ENCODE measurements around the gene CFAP90.

CFAP90 gene

GRCh38 chr5:7867260-7867659 lies 16.3 kb upstream of the CFAP90 start:
- DNase-seq = no peak

DNA sequence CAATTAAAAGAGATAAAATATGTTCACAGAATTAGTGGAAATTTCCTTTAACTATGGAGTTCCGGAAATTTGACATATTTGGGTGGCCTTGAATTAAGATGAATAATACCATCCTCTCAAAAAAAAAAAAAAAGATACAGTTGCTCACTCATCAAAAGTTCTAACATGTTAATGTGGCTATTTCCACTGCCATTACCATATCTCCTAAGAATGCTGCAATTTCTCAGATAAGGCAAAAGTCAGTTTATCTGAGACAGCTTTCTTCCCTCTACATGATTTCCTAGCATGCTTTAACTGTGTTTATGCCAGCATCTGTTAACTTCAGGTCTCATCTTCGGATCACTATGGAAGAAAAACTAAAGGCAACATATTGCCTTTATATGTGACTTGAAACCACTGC lies 15.3 kb upstream of the CFAP90 start:
- no peak for DNase-seq

DNA sequence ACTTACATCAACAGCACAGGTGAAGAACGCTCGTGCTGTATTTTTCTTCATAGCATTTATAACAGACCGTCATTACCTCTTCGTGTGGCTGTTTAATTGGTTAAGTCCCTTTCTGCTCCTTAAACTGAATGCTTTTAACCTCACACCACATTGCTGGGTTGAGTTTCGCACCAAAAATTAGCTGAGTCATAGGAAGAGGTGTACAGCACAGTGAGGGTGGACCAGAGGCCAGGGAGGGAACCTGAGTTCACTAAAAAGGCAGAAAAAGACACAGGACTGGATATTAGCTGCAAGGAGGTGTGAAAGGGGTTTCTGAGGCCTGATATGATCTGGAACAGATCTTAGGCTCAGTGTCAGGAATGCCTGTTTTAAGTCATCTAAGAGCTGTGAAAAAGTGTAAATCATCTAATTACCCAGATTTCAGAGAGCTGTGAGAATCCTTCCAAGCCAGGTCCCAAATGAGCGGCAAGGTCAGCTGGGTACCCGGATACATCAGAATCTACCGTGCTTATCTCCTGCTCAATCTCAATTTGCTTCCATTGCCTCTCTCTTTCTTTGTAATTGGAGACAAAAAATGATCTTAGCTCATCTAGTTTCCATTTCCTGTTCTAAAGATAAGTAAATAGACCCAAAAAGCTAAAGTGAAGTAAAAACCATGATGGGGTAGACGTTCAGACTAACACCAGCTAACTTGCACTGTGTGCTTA lies 7.1 kb upstream of the CFAP90 start:
- DNase-seq = no peak

GRCh38 chr5:7857361-7857760 lies 6.4 kb upstream of the CFAP90 start:
- no peak for DNase-seq

- no peak for DNase-seq
Measured at GRCh38 chr5:7856855-7857254, 5.9 kb upstream of the CFAP90 start.

- no peak for DNase-seq
Measured at GRCh38 chr5:7855611-7856010, 4.7 kb upstream of the CFAP90 start.

GRCh38 chr5:7852988-7853387 lies 2.1 kb upstream of the CFAP90 start:
- DNase-seq = no peak

- no peak for DNase-seq
Measured at GRCh38 chr5:7852542-7852941, 1.6 kb upstream of the CFAP90 start.

- DNase-seq = no peak
Measured at GRCh38 chr5:7851617-7852289, 820 bp upstream of the CFAP90 start.

- no peak for DNase-seq
Measured at GRCh38 chr5:7851240-7851592, 283 bp upstream of the CFAP90 start.

GRCh38 chr5:7849681-7850394 lies 1.1 kb downstream of the CFAP90 start:
- DNase-seq = no peak

DNA sequence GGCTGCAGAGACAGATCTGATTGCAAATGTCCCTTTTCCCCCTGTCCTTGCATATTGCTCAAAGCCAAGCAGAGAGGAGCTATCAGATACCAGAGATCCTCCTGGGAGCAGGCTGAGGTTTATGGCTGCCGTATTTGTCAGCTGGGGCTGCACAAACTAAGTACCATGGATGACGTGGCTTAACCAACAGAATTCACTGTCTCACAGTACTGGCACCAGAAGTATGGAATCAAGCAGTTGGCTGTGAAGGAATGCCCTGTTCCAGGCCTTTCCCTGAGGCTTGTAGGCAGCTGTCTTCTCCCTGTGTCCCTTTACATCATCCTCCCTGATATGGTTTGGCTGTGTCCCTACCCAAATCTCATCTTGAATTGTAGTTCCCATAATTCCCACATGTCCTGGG lies 2.6 kb downstream of the CFAP90 start:
- no peak for DNase-seq

- no peak for DNase-seq
Measured at GRCh38 chr5:7846327-7846726, 4.6 kb downstream of the CFAP90 start.

DNA sequence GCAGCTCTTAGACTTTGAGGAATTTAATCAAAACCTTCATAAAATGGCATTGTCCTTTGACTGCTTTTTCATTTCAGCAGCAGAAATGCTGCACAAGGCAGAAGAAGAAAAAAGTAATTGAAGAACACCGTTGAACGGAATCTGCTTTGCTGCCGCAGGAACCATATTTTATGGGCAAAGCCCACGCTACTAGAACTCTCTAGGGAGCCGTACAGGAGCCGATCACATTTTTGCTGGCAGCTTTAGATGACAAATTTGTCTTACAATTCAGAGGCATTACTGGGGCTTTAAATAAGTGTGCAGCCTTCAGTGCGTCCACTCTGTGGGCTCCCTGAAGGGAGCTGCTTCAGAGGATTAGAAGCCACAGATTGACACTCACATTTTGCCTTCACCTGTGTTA lies 5.4 kb downstream of the CFAP90 start:
- DNase-seq = no peak

DNA sequence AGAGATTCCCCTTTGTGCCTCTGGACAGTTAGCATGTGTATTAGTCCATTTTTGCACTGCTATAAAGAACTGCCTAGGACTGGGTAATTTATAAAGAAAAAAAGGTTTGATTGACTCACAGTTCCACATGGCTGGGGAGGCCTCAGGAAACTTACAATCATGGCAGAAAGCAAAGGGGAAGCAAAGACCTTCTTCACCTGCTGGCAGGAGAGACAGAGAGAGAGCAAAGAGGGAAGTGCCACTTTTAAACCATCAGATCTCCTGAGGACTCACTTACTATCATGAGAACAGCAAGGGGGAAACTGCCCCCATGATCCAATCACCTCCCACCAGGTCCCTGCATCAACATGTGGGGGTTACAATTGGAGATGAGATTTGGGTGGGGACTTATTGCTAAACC lies 6.0 kb downstream of the CFAP90 start:
- DNase-seq = no peak

DNA sequence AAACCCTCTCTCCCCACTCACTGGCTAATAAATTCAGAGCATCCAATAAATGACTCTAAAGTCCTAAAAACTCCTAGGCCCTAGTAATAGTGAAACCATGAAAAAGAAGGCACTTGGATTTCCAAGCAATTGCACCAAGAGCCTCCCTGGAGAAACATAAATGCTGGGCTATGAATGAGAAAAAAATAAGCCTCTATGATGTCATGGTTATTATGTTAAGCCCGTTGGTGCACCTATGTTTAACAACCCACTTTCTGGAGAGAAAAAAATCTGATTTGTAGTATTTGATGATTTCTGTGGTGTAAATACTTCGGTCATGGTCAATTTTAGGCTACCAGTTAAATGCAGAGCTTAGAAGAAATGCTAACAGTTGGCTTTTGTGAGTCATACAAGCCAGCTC lies 8.4 kb downstream of the CFAP90 start:
- DNase-seq = no peak

GRCh38 chr5:7837403-7837802 lies 13.5 kb downstream of the CFAP90 start:
- DNase-seq = no peak

DNA sequence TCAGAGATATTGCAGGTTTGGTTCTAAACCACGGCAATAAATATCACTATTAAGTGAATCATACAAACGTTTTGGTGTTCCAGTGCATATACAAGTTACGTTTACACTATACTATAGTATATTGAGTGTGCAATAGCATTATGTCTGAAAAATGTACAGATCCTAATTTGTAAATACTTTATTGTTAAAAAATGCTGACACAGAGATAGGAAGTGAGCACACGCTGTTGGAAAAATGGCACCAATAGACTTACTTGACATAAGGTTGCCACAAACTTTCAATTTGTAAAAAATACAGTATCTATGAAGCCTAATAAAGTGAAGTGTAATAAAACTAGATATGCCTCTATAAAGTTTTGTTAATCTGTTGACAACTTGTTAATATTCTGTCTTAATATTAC lies 16.0 kb downstream of the CFAP90 start:
- DNase-seq = no peak

GRCh38 chr5:7828269-7828668 lies 22.7 kb downstream of the CFAP90 start:
- DNase-seq = no peak

DNA sequence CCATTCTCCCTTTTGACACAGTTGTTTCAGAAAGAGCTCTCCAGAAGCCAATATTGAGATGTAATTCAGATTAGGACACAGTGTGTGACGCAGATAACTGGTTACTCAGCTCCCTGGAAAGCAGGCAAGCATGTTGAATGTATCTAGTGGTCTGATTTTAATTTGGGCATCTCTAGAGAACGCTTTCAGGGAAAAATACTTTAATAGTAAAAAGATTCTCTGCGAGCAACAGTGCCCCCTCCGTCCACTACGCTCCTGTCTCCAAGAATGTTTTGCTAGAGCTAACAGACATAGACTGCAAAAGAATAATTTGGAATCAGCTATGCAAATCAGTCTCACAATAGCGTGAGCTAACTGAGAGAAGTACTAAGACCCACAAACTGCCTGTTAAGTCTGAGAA lies 23.3 kb downstream of the CFAP90 start:
- no peak for DNase-seq

GRCh38 chr5:7825630-7826029 lies 25.3 kb downstream of the CFAP90 start:
- no peak for DNase-seq

- no peak for DNase-seq
Measured at GRCh38 chr5:7824995-7825394, 25.9 kb downstream of the CFAP90 start.

DNA sequence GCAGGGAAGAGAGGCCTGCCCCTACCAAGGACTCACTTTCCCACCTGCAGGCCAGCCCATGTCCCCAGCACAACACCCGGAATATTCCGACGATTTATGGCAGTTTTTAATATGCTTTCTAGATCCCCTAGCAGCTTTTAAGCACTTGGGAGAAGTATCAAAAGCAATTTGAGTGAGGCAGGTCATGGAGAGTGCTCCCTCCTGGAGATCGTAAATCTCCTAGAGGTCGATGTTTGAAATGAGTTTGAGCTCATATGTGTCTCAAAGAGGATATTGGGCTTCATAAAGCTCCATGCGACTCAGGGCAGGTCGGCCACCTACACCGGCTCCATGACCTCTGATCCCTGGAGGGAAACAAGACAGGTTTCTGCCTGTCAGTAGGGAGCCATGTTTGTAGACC lies 27.3 kb downstream of the CFAP90 start:
- no peak for DNase-seq

GRCh38 chr5:7822449-7822848 lies 28.5 kb downstream of the CFAP90 start:
- DNase-seq = no peak

DNA sequence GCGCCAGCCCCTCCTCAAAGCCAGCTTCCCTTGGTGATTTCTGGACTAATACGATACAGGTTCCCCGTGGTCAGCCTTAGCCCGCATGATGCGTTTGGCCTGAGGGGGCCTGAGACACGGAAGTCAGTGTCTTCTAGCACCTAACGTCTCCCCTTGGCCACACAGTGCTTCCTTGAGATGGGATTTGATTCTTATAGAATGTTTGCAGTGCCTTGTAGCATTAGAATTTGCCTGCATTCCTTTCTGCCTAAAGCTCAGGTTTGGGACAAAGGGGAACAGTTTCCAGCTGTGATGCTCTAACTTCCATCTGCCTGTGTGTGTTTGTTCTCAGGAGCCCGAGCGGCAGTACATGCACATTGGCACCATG lies 34.4 kb downstream of the CFAP90 start:
- DNase-seq = no peak
